ENCODE data around the gene MNT.

MNT gene

GRCh38 chr17:2392252-2393173 lies 8.3 kb downstream of the MNT start:
- no peak for TF ChIP-seq CTCF (IDR thresholded peaks at IDR 0.05)

GRCh38 chr17:2391597-2392251 lies 9.1 kb downstream of the MNT start:
- no peak for TF ChIP-seq CTCF (IDR thresholded peaks at IDR 0.05)

GRCh38 chr17:2390199-2390836 lies 10.5 kb downstream of the MNT start:
- TF ChIP-seq CTCF (IDR thresholded peaks at IDR 0.05): no peak

GRCh38 chr17:2388683-2389055 lies 12.2 kb downstream of the MNT start:
- TF ChIP-seq CTCF (IDR thresholded peaks at IDR 0.05): no peak

GRCh38 chr17:2388020-2388682 lies 12.7 kb downstream of the MNT start:
- TF ChIP-seq CTCF (IDR thresholded peaks at IDR 0.05): no peak

- no peak for TF ChIP-seq CTCF (IDR thresholded peaks at IDR 0.05)
Observed at GRCh38 chr17:2387086-2388019, 13.5 kb downstream of the MNT start.

All from LNCAP (cell line).